Keratinocyte (primary cell): ENCODE measurements around the gene NR6A1. TPM values are rescaled to one million over a fixed set of nuclear protein-coding genes. Genes with fewer than 3 reads are reported as not detected.

Experiments used
- DNase-seq: peaks from one replicate; pipeline ENCODE4 v3.0.0-alpha.2; 2011; ENCODE audit warnings: low read depth, missing footprints, low spot score
- FAIRE-seq: peaks from 2 replicates; lab custom pipeline; 2011; peaks lifted over from hg19 to GRCh38; lab: Jason Lieb, UNC
- H2AFZ ChIP-seq: 2 replicates; pipeline ENCODE4 v1.6.0; 2012; ENCODE audit warnings: low read length, control low read depth, inconsistent platforms; ENCODE audit not compliant: control insufficient read depth
- H3K27ac ChIP-seq: 2 replicates; pipeline ENCODE4 v1.5.1; 2011; ENCODE audit warnings: low read length; ENCODE audit not compliant: control insufficient read depth, insufficient read depth
- H3K27me3 ChIP-seq: 3 replicates; pipeline ENCODE4 v1.6.0; 2011; ENCODE audit warnings: low read length; ENCODE audit not compliant: control insufficient read depth, insufficient read depth; ENCODE audit errors: extremely low read depth
- H3K36me3 ChIP-seq, 2 experiments: 2 replicates in 1 of 2; 3 replicates in 1 of 2; pipeline ENCODE4 v1.5.1; 2011; ENCODE audit warnings: low read length in 2 of 2, mild to moderate bottlenecking in 1 of 2; ENCODE audit not compliant: control insufficient read depth in 2 of 2, insufficient read depth in 2 of 2; ENCODE audit errors: extremely low read depth in 1 of 2
- H3K4me1 ChIP-seq: 3 replicates; pipeline ENCODE4 v1.5.1; 2011; ENCODE audit warnings: low read length; ENCODE audit not compliant: control insufficient read depth, insufficient read depth; ENCODE audit errors: extremely low read depth
- H3K4me2 ChIP-seq: 3 replicates; pipeline ENCODE4 v1.6.0; 2011; ENCODE audit warnings: low read depth, low read length; ENCODE audit not compliant: control insufficient read depth, insufficient read depth; ENCODE audit errors: extremely low read depth
- H3K4me3 ChIP-seq, 3 experiments: fragments of 200-600 bp in 1 of 3; sonication (generic) in 1 of 3; 2 replicates in 2 of 3; 3 replicates in 1 of 3; pipeline ENCODE4 v1.5.1; 2011 to 2016; ENCODE audit warnings: low read length in 3 of 3, mild to moderate bottlenecking in 3 of 3, control low read depth in 2 of 3, inconsistent platforms in 1 of 3, low read depth in 1 of 3, mixed read lengths in 1 of 3, mixed run types in 1 of 3, moderate library complexity in 1 of 3; ENCODE audit not compliant: control insufficient read depth in 2 of 3, insufficient read depth in 2 of 3; ENCODE audit errors: extremely low read depth in 1 of 3
- H3K79me2 ChIP-seq: 2 replicates; pipeline ENCODE4 v1.6.0; 2012; ENCODE audit warnings: low read length; ENCODE audit not compliant: control insufficient read depth, insufficient read depth
- H3K9ac ChIP-seq: 3 replicates; pipeline ENCODE4 v1.6.0; 2011; ENCODE audit warnings: low read length; ENCODE audit not compliant: control insufficient read depth, insufficient read depth; ENCODE audit errors: extremely low read depth
- H3K9me1 ChIP-seq: 3 replicates; pipeline ENCODE4 v1.6.0; 2011; ENCODE audit warnings: low read length; ENCODE audit not compliant: control insufficient read depth, insufficient read depth; ENCODE audit errors: extremely low read depth
- H3K9me3 ChIP-seq: 2 replicates; pipeline ENCODE4 v1.5.1; 2012; ENCODE audit warnings: low read depth, low read length; ENCODE audit not compliant: control insufficient read depth
- H4K20me1 ChIP-seq: 3 replicates; pipeline ENCODE4 v1.6.0; 2011; ENCODE audit warnings: low read length; ENCODE audit not compliant: control insufficient read depth, insufficient read depth; ENCODE audit errors: extremely low read depth
- CTCF ChIP-seq, 3 experiments: IDR thresholded peaks in 1 of 3; conservative IDR thresholded peaks in 1 of 3; optimal IDR thresholded peaks in 1 of 3; 2 replicates in 2 of 3; 3 replicates in 1 of 3; pipeline versions ENCODE3 to v1.5.1; 2011; ENCODE audit warnings: low read length in 3 of 3, mild to moderate bottlenecking in 3 of 3, moderate library complexity in 2 of 3, control low read depth in 1 of 3, inconsistent platforms in 1 of 3; ENCODE audit not compliant: insufficient read depth in 2 of 3; ENCODE audit errors: extremely low read depth in 1 of 3
- EZH2 ChIP-seq: IDR thresholded peaks from one replicate; pipeline ENCODE4 v1.6.1; 2012; ENCODE audit warnings: inconsistent platforms, mild to moderate bottlenecking, low read length, moderate library complexity
- dilution Hi-C: fragments of 300-500 bp; cut with MboI; formaldehyde crosslinking; loops from one replicate; pipeline ENCODE4 v1.7.0; 2020; ENCODE audit warnings: low sequenced_read_pairs; ENCODE audit not compliant: extremely low pct_ligation_motif_present
- polyA plus RNA-seq, 5 experiments: library from polyadenylated mRNA; depleted of rRNA in 3 of 5; stranded (reverse) in 3 of 5; stranded (forward) in 1 of 5; unstranded in 1 of 5; fragments of >200 nt; gene quantifications; 1 replicate in 1 of 5; 2 replicates in 3 of 5; 3 replicates in 1 of 5; pipeline versions ENCODE4 v1.2.1 to v1.2.3, GENCODE V29; 2011 to 2012; ENCODE audit warnings: missing spikeins in 2 of 5, low read depth in 1 of 5, low replicate concordance in 1 of 5

The NR6A1 gene
- polyA plus RNA-seq, 1 donor (not counting 4 experiments of a cell fraction or from before 2014, with no cell fraction given), result 1.8 TPM

GRCh38 chr9:124590889-124591641, 180.0 kb downstream of the NR6A1 start:
- DNase-seq, result no peak
- no peak for FAIRE-seq
- H3K79me2 ChIP-seq, result no peaks in the 10 kb centered on the region
- H2AFZ ChIP-seq, result no peak overlapping the region
- dilution Hi-C loops, result no loop called here
- H4K20me1 ChIP-seq, result no peaks in the 10 kb centered on the region
- no peak overlapping the region for H3K9ac ChIP-seq
- no peaks in the 10 kb centered on the region for H3K9me3 ChIP-seq
- H3K4me3 ChIP-seq, result no peak overlapping the region
- H3K4me2 ChIP-seq, result no peak overlapping the region
- peaks cover 3% of the 10 kb centered on the region for H3K4me1 ChIP-seq
- no peaks in the 10 kb centered on the region for H3K9me1 ChIP-seq
- no peaks in the 10 kb centered on the region for H3K36me3 ChIP-seq
- TF ChIP-seq EZH2, result no peak
- no peak for TF ChIP-seq CTCF (optimal IDR thresholded peaks at IDR 0.05 in 1 of 3, IDR thresholded peaks at IDR 0.05 in 1 of 3, conservative IDR thresholded peaks at IDR 0.05 in 1 of 3; ENCODE audit: extremely low read depth in 1 of 3, insufficient read depth in 2 of 3, low read length in 3 of 3)
- H3K27ac ChIP-seq, result no peak overlapping the region
- no peaks in the 10 kb centered on the region for H3K27me3 ChIP-seq

GRCh38 chr9:124584631-124585030, 186.5 kb downstream of the NR6A1 start:
- FAIRE-seq (no peak), DNase-seq (no peak)
- H2AFZ ChIP-seq, result no peak overlapping the region

More at GRCh38 chr9:124584631-124585030, 186.5 kb downstream of the NR6A1 start:
- Histone ChIP-seq H3K9me1 (no peaks in the 10 kb centered on the region), H3K27me3 (no peaks in the 10 kb centered on the region), H3K27ac (no peak overlapping the region), H3K9ac (no peak overlapping the region), H3K36me3 (no peaks in the 10 kb centered on the region), H3K9me3 (no peaks in the 10 kb centered on the region), H3K4me3 (no peak overlapping the region), H3K4me1 (no peaks in the 10 kb centered on the region), H3K4me2 (no peak overlapping the region), H4K20me1 (no peaks in the 10 kb centered on the region), H3K79me2 (no peaks in the 10 kb centered on the region)
- TF ChIP-seq EZH2 (no peak), CTCF (optimal IDR thresholded peaks at IDR 0.05 in 1 of 3, IDR thresholded peaks at IDR 0.05 in 1 of 3, conservative IDR thresholded peaks at IDR 0.05 in 1 of 3; ENCODE audit: extremely low read depth in 1 of 3, insufficient read depth in 2 of 3, low read length in 3 of 3) (no peak)
- dilution Hi-C loops, result no loop called here
